GM18498 (cell line): ENCODE results near the gene MTUS2.

Experiments
- ATAC-seq: cut with Tn5 transposase; IDR thresholded peaks from one replicate; pipeline ENCODE4 v1.9.1; 2021; ENCODE audit warnings: mild to moderate bottlenecking, moderate library complexity; ENCODE audit not compliant: unreplicated experiment

Gene MTUS2

DNA sequence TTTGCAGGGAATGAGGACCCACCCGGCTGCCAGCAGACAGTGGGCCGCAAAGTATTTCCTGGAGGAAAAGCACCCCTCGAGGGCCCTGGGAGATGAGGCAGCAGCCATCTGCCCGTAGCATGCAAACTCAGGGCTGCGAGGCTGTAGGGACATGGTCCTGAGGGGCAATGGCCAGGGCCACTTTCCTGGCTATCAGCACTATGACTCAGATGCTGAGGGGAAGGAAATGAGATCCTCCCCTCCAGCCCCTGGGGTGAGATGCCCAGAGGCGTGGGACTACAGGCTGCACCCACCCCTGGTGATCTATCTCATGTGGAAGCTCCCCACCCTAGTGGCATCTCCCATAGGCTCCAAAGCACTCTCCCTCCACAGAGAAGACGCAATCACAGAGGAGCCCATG lies 695.2 kb downstream of the MTUS2 start:
- ATAC-seq: no peak

GRCh38 chr13:29516012-29516411 lies 695.9 kb downstream of the MTUS2 start:
- ATAC-seq: no peak

DNA sequence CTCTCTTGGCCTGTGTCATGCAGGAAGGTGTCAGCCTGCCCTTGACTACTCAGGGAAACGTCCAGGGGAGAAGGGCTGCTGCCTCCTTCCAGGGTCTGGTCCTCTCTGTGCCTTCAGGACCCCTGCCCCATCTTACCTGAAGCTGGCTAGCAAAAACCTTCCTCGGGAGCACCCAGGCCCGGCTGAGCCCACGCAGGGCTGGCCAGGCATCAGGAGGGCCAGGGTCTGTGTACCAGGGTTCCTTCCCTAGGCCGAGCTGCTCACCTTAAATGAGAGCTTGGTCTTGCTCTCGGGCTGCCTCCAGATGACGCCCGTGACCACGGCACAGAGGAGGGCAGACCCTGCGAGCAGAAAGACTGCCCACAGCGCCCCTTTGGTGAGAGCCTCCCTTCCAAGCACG lies 696.7 kb downstream of the MTUS2 start:
- no peak for ATAC-seq

DNA sequence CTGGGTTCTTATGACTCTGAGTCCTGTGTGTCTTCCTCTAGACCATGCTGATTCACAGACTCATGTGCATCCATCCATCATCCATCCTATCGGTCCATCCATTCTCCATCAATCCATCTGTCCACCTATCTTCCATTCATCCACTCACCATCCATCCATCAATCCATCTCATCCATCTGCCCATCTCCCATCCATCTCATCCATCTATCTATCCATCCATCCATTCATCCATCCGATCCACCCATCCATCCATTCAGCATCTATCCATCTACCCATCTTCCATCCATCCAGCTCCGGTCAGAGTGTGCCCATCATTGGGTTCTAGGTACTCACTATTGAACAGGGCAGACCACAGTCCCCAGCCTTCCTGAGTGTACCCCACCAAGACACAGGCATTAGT lies 699.8 kb downstream of the MTUS2 start:
- ATAC-seq: no peak

DNA sequence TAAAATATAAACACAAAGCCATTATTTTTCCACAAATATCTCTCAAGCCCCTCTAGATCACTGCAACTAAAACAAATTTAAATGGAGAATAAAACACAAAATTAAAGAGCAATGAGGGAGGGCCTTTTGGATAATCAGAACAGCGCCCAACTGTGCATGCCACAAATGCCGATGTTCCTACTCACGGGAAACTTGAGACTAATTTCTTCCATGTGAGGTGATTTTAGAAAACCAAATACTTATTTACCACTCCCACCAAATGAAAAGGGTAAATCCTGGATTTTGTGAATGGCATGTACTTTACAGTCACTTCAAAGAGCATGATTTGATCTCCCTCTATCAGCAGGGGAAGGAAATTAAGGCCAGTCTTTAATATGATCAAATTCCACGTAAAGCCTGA lies 700.5 kb downstream of the MTUS2 start:
- no peak for ATAC-seq

GRCh38 chr13:29521336-29521735 lies 701.2 kb downstream of the MTUS2 start:
- ATAC-seq: no peak

DNA sequence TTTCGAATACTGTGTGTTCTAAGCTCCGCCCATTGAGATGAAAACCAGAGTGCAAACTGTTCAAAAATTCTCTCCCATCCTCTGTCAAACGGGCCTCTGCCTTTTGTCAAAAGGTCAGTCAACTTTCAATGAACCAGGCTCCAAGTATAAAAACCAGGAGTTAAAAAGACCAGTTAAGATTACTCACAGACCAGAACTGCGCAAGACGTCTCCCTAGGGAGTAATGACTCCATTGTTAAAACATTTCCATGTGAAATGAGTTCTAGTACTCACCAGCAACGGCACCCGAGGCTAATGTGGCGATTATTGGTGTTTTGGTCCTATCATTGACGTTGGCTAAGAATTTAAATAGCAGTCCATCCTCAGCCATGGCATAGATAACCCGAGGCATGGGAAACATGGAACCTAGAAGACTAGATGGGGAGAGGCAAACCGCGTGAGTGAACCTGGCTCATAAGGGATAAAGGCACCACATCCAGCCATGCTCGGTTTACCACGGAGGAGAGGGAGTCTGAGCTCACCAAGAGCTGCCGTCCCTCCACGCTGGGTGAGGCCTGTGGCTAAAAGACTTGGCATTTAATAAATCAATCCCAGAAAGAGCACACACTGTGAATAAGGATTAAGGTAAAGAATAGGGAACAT lies 702.0 kb downstream of the MTUS2 start:
- ATAC-seq: no peak

DNA sequence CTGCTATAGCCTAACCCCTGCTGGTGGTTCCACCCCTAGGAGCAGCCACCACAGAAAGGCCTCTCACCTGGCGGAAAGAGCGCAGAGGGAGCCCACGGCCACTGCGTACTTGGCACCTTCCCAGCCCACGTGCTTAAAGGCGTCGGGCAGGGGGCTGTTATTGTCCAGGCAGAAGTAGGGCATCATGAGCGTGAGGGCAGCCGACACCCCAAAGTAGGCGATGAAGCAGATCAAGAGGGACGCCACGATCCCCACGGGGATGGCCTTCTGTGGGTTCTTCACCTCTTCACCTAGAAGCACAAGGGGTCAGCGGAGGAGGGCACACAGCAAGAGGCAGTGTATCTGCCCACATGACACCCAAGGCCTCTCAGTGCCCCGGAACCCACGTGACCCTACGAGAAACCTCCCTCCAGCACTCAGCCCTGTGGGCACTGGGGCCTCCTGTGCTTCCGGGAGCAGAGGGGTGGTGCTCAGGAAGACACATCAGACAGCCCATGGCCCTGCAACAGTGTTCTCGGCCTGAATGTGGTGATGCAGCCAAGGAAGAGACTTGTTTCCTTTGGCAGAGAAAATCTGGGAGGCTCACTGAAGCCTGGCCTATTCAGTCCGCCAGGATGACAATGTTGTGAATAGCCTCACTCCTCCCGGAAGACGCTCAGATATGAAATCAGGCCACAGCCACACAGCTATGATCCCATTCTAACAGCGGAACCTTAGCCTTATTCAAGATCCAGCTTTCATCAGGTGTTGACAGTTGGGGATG lies 703.2 kb downstream of the MTUS2 start:
- ATAC-seq: no peak

- ATAC-seq: no peak
Measured at GRCh38 chr13:29524176-29524575, 704.0 kb downstream of the MTUS2 start.

- no peak for ATAC-seq
Measured at GRCh38 chr13:29524641-29525040, 704.5 kb downstream of the MTUS2 start.

DNA sequence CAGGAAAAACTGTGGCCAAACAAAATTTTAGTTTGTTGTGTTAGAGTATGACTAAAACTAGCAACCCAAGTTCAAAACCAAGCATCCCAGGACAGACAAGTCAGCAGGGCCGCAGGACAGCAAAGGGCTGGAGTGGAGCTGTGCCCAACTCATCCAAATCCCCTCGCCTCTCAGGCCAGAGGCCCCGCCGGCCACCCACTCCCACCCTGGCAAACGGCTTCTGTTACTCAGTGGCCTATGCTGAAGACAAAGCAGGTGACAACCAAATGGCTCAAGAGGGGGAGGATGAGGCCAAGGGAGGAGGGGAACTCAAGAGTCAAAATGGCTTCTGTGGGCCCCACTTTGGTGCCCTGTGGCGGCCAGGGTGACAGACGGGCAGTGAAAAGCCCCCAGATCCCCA lies 705.6 kb downstream of the MTUS2 start:
- ATAC-seq: no peak

- ATAC-seq: no peak
Measured at GRCh38 chr13:29526741-29527140, 706.6 kb downstream of the MTUS2 start.

DNA sequence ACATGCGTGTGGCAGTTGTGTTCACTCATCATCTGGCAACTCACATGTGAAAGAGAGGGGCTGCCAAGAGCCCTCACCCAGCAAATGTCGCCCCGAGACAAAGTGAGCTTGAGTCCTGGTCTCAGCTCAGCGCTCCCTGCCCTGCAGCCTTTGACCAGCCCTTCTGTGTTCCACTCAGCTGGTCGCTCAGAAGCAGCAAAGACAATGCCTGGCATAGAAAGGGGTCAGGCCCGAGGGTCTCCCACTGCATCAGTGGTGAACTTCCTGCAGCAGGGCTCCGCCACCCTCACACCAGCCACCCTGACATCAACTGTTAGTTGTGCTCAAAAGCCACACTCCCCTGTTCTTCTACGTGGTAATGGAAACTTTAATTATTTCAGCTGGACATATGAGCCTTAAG lies 707.4 kb downstream of the MTUS2 start:
- no peak for ATAC-seq

GRCh38 chr13:29527916-29528315 lies 707.8 kb downstream of the MTUS2 start:
- ATAC-seq: no peak

GRCh38 chr13:29529754-29530153 lies 709.6 kb downstream of the MTUS2 start:
- ATAC-seq: no peak

- no peak for ATAC-seq
Measured at GRCh38 chr13:29530901-29531300, 710.8 kb downstream of the MTUS2 start.

DNA sequence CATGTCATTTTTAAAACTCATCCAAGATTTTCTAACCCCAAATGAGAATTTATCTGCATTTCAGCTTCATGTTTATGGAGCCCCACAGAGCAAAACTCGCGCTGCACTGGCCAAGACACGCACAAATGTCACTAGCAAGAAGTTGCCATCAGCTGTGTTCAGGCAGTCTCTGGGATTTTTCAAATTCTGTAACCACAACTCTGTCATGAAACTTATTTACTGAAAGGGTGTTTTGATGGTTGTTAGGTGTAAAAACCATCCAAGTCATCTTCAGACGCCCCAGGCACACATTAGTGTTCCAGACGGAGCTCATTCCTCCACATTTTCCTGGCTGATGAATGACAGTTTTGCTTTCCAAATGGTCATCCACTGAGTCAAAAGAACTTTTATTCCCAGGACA lies 712.0 kb downstream of the MTUS2 start:
- no peak for ATAC-seq

GRCh38 chr13:29532821-29533220 lies 712.7 kb downstream of the MTUS2 start:
- no peak for ATAC-seq

- no peak for ATAC-seq
Measured at GRCh38 chr13:29534083-29534482, 713.9 kb downstream of the MTUS2 start.

DNA sequence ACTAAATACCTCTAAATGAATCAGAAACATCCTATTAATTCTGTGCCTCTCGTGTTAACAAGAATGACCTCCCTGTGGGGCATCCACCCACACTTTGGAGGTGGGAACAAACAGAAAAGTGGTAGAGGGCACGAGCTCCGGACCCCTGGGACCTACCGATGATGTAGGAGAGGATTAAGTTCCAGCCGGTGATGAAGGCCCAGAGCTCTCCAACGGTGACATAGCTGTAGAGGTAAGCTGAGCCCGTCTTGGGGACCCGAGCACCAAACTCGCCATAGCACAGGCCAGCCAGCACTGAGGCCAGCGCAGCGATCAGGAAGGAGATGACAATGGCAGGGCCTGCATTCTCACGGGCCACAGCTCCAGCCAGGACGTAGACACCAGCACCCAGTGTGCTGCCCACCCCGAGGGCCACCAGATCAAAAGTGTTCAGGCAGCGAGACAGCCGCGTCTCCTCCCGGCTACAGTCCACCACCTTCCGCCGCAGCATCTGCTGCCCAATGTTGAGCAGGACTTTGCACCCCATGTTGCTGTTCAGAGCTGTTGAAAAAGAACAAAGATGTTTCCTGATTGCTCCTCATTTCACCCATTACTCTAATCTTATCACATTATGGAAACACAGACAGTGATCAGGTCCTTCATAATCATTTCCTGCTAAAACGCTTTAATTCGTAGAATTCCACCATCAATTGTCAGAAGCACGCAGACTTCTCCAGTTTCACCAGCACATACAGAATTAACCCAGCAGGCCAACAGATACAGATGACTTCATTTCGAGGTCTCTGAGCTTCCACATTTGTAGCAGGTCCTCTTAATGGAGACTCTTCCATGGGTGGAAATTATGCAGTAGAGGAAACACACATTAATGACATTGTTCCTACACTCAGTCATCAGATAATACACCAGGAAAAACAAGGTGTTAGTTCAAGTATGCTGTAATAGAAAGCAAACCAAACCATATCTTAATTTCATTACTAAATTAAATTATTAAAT lies 715.8 kb downstream of the MTUS2 start:
- no peak for ATAC-seq

GRCh38 chr13:29536853-29537252 lies 716.7 kb downstream of the MTUS2 start:
- no peak for ATAC-seq
